MG63 (cell line): ENCODE measurements around the gene CCDC142. TPM values are rescaled to one million over a fixed set of nuclear protein-coding genes. Genes with fewer than 3 reads are reported as not detected.

Experiments
- DNase-seq: peaks from one replicate; pipeline ENCODE4 v3.0.0-alpha.2; 2020
- H3K27me3 ChIP-seq: fragments of 250-450 bp; sonication (Bioruptor Pico); 2 replicates; pipeline ENCODE4 v1.5.1; 2020; ENCODE audit warnings: mild to moderate bottlenecking, moderate library complexity
- H3K36me3 ChIP-seq: fragments of 250-450 bp; sonication (Bioruptor Pico); 2 replicates; pipeline ENCODE4 v1.5.1; 2020; ENCODE audit warnings: mild to moderate bottlenecking, moderate library complexity
- H3K4me3 ChIP-seq: fragments of 250-450 bp; sonication (Bioruptor Pico); 2 replicates; pipeline ENCODE4 v1.5.1; 2020; ENCODE audit warnings: mild to moderate bottlenecking, moderate library complexity
- H3K9me3 ChIP-seq: fragments of 250-450 bp; sonication (Bioruptor Pico); 2 replicates; pipeline ENCODE4 v1.5.1; 2020; ENCODE audit warnings: mild to moderate bottlenecking, moderate library complexity
- total RNA-seq: library from RNA; depleted of rRNA; stranded (reverse); fragments of >200 nt; shearing (Covaris generic); gene quantifications from 2 replicates; pipeline ENCODE4 v1.2.3, GENCODE V29; 2014; ENCODE audit warnings: low replicate concordance

The CCDC142 gene
- total RNA-seq, 1 experiment from 2014 or later: 6.8 TPM

DNA sequence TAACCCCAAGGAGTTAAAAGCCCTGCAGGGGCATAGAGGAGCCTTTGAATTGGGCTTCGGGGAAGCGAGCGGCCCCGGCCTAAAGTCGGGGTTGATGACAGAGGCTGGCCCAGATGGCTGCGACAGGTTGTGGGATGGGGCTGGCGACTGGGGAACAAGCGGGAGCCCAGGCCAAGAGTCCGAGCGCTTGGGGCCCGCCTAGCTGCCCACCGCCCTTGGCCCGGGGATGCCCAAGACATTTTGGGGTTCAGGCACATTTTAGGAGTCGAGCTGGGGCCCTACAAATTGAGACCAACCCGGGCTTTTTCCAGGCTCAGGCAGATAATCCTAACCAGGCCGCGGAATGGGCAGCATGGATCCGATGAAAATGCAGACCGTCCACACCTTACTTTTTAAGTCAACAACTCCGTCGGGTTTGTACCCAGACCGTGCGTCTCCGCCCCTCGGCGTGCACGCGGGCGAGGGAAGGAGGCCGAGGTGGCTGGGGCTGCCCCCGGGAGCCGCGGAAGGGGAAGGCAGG, 41.6 kb downstream of the CCDC142 start:
- Histone ChIP-seq H3K4me3 (peak overlapping the region; percentile 53), H3K27me3 (no peaks in the 10 kb centered on the region), H3K36me3 (no peaks in the 10 kb centered on the region; the same call in none of the 2 replicates), H3K9me3 (no peaks in the 10 kb centered on the region)
- DNase-seq: no peak

DNA sequence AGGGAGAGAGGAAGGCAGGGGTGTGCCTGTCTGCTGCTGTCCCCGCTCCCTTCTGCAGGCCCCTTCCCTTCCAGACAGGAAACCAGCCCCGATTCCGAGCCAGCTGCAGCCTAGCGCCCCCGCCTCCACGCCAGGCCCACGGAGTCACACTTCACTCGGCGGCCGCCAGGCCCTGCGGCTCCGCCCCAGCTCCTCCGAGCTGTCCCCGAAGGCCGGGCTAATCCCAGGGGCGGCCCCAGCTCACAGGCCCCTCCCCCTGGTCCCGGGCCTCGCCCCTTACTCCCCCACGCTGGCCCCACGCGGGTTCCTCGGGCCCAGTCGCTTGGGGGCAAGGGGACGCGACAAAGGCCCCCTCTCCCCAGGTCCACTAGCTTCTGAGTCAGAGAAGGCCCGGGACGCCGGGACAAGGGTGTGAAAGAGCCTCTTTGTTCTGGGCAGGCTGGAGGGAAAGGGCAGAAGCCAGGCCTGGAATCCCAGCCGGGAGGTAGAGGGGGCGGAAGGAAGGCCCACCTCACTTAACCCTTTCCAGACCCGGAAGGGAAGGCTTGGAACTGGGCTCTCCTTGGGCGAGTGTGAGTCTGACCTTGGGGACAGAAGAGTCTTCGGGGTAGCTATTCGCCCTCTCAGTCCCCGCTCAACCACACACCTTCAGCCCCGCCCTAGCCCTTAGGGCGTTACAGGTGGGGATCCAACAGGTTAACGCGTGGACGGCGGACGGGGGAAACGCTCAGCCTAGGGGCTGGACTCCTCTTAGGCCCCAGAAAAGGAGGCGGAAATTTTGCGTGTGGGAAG, 42.2 kb downstream of the CCDC142 start:
- Histone ChIP-seq H3K4me3 (peak overlapping the region; percentile 53), H3K36me3 (no peaks in the 10 kb centered on the region; the same call in none of the 2 replicates), H3K27me3 (no peaks in the 10 kb centered on the region), H3K9me3 (no peaks in the 10 kb centered on the region)
- DNase-seq: peak; percentile 93

DNA sequence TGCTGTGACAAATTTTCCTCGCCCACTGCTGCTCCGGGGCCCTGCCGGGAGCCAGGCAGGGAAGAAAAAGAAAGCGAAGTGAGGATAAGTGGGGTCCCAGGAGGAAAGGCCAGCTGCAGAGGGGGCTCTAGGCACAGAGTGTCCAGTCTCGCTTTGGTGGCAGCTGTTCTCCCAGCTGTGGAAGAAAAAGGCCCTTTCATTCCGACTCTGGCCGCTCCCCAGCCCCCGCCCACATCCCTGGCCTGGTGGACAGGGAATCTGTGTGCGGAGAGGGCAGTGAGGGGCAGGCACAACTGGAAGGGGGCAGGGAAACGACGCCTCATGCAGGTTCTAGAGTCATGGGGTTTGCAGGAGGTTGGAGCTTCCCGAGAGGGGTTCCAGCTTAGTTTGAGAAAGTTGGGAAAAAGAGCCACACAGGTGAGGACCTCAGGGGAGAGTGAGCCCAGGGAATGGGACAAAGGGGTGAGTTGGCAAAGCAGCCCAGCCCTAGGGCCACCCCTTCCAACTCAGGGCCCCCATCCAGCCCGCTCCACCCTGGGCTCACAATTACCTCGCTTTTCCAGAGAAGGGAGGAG, 42.9 kb downstream of the CCDC142 start:
- Histone ChIP-seq H3K9me3 (no peaks in the 10 kb centered on the region), H3K27me3 (no peaks in the 10 kb centered on the region), H3K36me3 (no peaks in the 10 kb centered on the region; the same call in none of the 2 replicates), H3K4me3 (peak overlapping the region; percentile 53)
- no peak for DNase-seq

DNA sequence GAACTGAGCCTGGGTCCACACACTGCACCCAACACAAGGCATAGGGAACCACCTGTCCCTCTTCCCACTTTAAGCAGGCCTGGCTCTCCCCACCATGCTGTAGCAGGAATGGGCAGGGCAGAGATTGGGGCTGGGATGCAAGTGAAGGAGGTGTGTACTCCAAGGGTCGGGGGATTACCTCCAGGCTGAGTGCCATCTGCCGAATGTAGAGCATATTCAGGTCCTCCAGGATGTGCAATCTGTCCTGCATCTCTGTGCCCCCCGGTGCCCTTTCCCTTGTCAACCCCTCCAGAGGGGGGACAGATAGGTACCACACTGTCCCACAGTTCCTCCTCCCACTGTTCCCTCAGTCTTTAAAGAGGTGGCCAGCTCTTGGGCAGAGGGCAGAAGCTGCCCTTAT, 43.4 kb downstream of the CCDC142 start:
- DNase-seq: no peak
- H3K9me3 ChIP-seq: no peaks in the 10 kb centered on the region

DNA sequence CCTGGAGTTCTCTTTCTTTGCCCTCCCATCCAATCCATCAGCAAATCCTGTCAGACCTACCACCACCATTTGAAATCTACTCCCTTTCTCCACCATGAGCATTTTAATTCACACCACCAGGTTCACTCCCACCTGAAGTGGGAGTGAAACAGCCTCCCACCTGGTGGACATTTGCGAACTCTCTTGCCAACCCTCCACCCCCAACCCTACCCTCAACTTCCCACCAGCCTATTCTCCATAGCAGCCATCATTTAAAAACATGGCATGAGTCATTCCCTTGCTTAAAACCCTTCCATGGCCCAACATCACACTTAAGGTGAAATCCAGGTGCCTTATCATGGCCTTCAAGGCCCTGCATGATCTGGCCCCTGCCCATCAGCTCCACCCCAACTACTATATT, 44.5 kb downstream of the CCDC142 start:
- no peaks in the 10 kb centered on the region for H3K9me3 ChIP-seq
- no peaks in the 10 kb centered on the region; the same call in none of the 2 replicates for H3K36me3 ChIP-seq
- no peak overlapping the region for H3K4me3 ChIP-seq
- DNase-seq: no peak
- H3K27me3 ChIP-seq: no peaks in the 10 kb centered on the region

More for the DNA sequence above, 43.4 kb downstream of the CCDC142 start:
- no peaks in the 10 kb centered on the region for H3K27me3 ChIP-seq
- no peaks in the 10 kb centered on the region; the same call in none of the 2 replicates for H3K36me3 ChIP-seq
- peak overlapping the region; percentile 53 for H3K4me3 ChIP-seq

DNA sequence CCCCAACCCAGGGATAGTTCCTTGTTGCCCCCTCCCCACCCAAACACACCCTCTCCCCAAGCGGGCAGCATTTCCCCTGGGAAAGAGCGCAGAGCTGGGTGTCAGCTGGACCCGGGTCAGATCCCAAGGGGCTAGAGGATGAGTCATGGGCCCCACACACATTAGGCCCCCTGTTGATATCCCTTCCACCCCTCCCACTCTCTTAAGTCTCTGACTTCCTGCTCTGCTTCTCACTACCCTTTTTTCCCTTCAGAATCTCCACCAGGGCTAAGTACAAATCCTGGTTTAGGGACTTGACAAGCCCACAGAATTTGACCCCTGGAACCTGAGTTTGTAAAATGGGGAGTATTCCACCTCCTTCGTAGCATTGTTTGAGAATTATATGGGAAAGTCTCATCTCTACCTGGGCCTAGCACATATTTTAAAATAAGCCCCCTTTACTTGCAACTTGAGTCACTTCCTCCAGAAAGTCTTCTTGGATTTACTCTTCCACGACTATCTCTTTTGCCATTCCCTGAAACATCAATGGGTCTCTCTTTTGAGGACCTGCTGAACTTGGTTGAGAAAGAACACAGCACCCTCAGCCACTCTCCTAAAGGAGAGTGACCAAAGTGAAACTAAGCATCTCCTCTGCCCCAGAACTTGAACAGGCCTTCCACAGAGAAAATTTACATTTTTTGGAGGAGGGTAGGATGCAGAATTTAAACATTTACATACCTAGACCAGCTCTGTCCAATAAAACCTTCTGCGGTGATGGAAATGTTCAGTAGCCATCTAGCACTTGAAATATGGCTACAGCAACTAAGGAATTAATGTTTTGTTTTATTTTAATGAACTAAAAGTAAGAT, 45.7 kb downstream of the CCDC142 start:
- Histone ChIP-seq H3K36me3 (no peaks in the 10 kb centered on the region; the same call in none of the 2 replicates), H3K9me3 (no peaks in the 10 kb centered on the region), H3K4me3 (no peak overlapping the region), H3K27me3 (no peaks in the 10 kb centered on the region)
- DNase-seq: no peak

DNA sequence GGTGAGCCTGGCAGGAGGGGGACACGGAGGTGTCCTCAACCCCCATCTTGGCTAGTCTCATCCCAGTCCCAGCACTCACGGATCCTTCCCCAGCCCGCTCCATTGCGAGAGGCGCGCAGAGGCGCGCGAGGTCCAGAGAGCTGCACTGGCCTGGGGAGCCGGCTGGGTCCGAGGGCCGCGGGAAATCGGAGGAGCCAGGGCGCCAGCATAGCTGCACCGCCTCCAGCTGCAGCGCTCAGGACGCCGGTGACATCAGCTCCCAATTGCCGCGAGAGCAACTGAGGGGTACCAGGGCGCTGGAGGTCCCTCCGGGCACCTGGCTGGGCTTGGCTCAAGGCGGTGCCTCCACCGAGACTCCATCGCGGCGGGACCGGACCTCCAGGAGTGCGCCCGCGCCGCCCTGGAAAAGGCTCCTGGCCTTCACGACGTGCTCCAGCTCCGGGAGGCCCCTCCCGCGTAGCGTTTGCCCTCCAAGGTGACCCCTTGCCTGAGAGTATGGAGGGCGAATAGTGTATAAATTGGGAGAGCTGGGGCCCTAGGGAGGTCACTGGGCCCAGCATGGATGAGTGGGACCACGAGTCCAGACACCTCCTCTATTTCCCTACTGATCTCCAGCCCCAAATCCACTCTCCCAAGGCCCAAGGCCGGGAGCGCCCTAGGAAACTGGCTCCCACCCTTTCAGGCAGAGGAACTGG, 46.5 kb downstream of the CCDC142 start:
- H3K36me3 ChIP-seq: no peaks in the 10 kb centered on the region; the same call in none of the 2 replicates
- H3K27me3 ChIP-seq: no peaks in the 10 kb centered on the region
- H3K9me3 ChIP-seq: no peaks in the 10 kb centered on the region
- no peak overlapping the region for H3K4me3 ChIP-seq
- no peak for DNase-seq

DNA sequence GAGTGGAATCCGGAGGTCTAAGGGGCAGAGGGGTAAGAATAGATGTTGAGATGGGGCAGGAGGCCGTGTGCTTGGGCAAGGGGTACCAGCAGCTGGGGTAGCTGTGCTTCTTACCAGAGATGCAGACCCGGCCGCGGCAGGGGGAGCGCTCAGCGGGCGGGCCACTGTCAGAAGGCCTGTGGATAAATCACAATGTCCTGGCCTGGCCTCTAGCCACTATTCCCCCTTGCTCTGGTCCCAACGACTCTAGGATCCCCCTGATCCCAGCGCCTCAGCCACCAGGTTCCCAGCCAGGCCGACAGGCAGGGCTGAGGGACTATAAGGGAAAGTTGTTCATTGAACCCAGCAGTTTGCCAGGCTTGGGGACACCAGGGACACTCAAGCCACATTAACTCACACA, 52.3 kb downstream of the CCDC142 start:
- Histone ChIP-seq H3K27me3 (no peaks in the 10 kb centered on the region), H3K9me3 (no peaks in the 10 kb centered on the region), H3K36me3 (peaks cover 6% of the 10 kb centered on the region), H3K4me3 (no peak overlapping the region)
- DNase-seq: no peak

DNA sequence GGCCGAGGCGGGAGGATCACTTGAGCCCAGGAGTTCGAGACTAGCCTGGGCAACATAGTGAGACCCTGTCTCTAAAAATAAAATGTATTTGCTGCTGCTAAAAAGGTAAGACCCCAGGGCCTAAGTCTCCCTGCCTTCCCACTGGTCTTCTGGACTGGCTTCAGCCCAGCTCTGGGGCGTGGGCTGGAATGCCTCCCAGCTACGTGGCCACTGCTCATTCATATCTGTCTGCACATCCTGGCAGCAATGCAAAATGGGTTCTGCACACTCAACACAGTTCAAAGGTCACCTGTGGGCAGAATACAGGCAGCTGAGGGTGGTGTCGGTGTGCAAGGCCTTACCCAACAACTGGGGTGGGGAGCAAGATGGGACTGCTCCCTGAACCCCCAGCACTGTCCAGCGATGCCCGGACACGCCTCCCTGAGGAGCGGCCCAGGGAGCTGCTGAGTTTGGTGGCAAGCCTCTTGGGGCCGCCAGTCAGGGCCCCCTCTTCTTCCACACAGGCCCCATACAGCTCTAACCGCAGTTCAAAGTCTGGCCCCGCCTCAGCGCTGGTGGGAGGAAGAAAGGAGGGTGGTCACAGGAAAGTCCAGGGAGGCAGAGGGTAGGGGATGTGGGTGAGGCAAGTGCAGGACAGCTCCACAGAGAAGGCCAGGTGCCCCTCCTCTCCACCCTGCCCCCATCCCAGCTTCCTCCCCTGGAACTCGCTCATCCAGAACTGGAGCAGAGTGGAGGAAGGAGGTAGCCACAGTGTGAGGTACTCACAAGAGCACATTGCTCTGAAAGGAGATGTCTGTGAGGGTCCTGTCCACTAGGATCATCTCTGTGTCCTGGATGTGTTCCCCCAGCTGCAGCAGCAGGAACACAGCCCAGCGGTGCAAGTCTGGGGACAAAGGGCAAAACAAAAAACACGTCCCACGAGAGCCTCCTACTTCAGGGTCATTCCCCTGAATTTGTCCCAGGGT, 53.0 kb downstream of the CCDC142 start:
- Histone ChIP-seq H3K4me3 (no peak overlapping the region), H3K9me3 (no peaks in the 10 kb centered on the region), H3K27me3 (no peaks in the 10 kb centered on the region), H3K36me3 (peaks cover 6% of the 10 kb centered on the region)
- DNase-seq: peak; percentile 18

DNA sequence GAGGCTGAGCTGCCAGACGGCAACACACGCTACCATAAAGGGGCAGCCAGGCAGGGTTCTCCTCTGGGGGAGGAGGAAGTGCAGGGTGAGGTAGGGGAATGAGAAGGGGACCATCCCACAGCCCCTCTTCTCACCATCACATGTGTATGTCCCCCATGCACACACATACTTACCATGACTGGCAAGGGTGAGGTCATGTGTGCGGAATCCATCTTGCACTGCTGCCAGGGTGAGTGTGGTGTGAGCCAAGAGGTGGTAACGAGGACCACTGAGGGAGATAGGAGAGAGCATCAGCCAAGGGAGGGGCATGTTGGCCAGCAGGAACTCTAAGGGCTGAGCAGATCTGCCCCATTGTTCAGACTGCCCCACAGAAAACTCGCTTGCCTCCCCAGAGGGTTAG, 54.1 kb downstream of the CCDC142 start:
- Histone ChIP-seq H3K36me3 (peaks cover 6% of the 10 kb centered on the region; the same call in 1 of the 2 replicates), H3K27me3 (no peaks in the 10 kb centered on the region), H3K9me3 (no peaks in the 10 kb centered on the region), H3K4me3 (no peak overlapping the region)
- DNase-seq: no peak

DNA sequence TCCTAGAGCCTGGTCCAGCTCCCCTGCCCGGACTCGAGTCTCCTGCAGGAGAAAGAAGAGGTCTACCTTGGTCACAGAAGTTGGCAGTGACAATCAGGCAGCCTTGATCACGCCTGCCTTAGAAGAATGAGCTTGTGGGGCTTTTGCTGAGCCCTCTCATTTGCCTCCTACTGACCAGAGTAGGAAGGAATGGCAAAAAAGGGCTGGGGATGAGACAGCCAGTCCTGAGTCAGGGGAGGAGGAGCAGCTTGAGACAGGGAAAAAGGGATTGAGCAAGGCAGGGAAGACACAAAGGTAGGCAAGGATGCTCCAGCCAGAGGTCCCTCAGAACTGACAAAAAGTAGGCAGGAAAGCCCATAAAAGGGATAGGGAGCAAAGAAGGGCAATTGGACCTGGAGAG, 55.2 kb downstream of the CCDC142 start:
- DNase-seq: no peak
- Histone ChIP-seq H3K36me3 (peaks cover 6% of the 10 kb centered on the region; the same call in 1 of the 2 replicates), H3K4me3 (no peak overlapping the region), H3K27me3 (no peaks in the 10 kb centered on the region), H3K9me3 (no peaks in the 10 kb centered on the region)

DNA sequence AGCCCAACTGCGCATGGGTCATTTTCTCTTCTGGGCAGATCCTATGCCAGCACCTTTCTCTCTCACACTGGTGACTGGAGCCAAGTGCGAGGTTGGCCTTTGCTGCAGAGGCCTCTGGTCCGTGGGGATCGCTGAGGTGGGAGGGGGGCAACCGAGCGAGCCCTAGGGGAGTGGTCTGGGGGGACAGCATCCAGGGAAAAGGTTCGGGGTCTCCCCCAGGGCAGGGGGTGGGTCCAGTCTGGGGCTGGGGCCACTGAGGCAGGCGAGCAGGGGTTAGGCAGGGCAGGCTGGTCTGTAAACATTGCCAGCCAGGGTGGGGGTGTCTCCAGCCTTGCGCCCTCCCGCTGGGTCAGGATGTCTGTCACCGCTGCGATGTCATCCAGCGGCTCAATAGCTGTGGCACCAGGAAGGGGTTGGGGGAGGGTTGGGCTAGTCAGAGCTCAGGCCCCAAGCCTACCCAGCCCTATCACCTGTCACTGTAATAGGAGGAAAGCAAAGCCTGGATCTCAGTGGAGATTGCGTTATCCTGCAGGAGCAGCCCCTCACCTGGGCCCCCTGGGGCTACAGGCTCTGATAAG, 56.5 kb downstream of the CCDC142 start:
- H3K4me3 ChIP-seq: no peak overlapping the region
- no peaks in the 10 kb centered on the region for H3K9me3 ChIP-seq
- no peaks in the 10 kb centered on the region for H3K27me3 ChIP-seq
- peaks cover 6% of the 10 kb centered on the region; the same call in 1 of the 2 replicates for H3K36me3 ChIP-seq
- no peak for DNase-seq

DNA sequence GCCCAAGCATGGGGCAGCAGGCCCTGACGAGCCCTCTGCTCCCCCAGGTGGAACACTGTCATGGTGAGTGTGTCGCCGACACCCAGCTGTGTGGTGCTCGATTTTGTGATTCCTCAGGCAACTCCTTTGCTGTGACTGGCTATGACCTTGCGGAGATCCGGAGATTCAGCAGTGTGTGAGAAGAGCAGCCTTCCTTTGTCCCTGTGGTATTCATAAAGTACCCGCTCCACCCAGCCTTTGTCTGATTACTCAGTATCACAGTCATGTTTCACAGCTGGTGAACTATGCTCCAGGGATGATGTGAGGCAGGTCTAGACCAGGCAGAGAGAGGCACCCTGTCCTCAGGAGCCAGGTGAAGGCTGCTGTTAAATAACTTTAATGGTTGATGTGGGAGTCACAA, 57.3 kb downstream of the CCDC142 start:
- Histone ChIP-seq H3K9me3 (no peaks in the 10 kb centered on the region), H3K36me3 (peaks cover 6% of the 10 kb centered on the region; the same call in 1 of the 2 replicates), H3K27me3 (no peaks in the 10 kb centered on the region), H3K4me3 (no peak overlapping the region)
- DNase-seq: no peak

DNA sequence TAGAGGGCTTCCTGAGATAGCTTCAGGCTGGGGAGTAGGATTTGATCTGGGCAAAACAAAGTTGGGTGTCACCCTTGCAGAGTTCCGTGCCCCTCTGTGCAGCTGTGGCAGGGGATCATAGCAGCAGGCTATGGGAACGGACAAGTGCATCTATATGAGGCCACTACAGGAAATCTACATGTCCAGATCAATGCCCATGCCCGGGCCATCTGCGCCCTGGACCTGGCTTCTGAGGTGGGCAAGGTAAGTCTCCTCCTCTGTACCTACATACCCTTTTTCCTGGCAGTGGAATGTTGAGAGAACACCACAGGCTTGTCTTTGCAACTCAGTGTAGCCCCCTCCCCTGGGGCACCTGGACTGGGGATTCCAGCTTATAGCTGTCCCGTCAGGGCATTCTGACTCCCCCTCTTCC, 57.8 kb downstream of the CCDC142 start:
- Histone ChIP-seq H3K36me3 (peaks cover 6% of the 10 kb centered on the region; the same call in 1 of the 2 replicates), H3K27me3 (no peaks in the 10 kb centered on the region), H3K4me3 (no peak overlapping the region), H3K9me3 (no peaks in the 10 kb centered on the region)
- DNase-seq: no peak
